HepG2 (cell line): ENCODE measurements around the gene HOTAIR.

Experiments
- AGO2 ChIP-seq: fragments of 200-400 bp; formaldehyde crosslinking; optimal IDR thresholded peaks from 2 replicates; pipeline ENCODE3; 2017; ENCODE audit warnings: mild to moderate bottlenecking, low read depth, low read length, moderate library complexity
- ATF1 ChIP-seq: IDR thresholded peaks from 2 replicates; pipeline ENCODE4 v1.6.1; 2016; ENCODE audit warnings: mild to moderate bottlenecking, control low read depth
- CREB1 ChIP-seq, 2 experiments: fragments of 450-650 bp in 1 of 2; IDR thresholded peaks; 2 replicates each; pipeline ENCODE4 v1.6.1; 2016 to 2017; ENCODE audit warnings: control low read depth in 1 of 2, mild to moderate bottlenecking in 1 of 2, missing compliant biosample characterization in 1 of 2, missing genetic modification characterization in 1 of 2
- GZF1 ChIP-seq: sonication (generic); formaldehyde crosslinking; IDR thresholded peaks from 2 replicates; pipeline ENCODE4 v1.5.1; 2020; ENCODE audit warnings: mild to moderate bottlenecking, missing genetic modification reagents
- KAT2B ChIP-seq: fragments of 150-350 bp; IDR thresholded peaks from 2 replicates; pipeline ENCODE4 v1.6.1; 2014; ENCODE audit warnings: low read depth, low read length, borderline replicate concordance
- MTA1 ChIP-seq: sonication (generic); formaldehyde crosslinking; IDR thresholded peaks from 2 replicates; pipeline ENCODE4 v1.4.0; 2020; ENCODE audit warnings: missing genetic modification reagents, mild to moderate bottlenecking, borderline replicate concordance
- ZNF136 ChIP-seq: sonication (generic); formaldehyde crosslinking; IDR thresholded peaks from 2 replicates; pipeline ENCODE4 v1.8.1; 2022; ENCODE audit warnings: low read depth, mild to moderate bottlenecking, moderate library complexity, missing genetic modification reagents
- ZNF138 ChIP-seq: sonication (generic); formaldehyde crosslinking; IDR thresholded peaks from 2 replicates; pipeline ENCODE4 v1.5.0; 2020; ENCODE audit warnings: mild to moderate bottlenecking, low read depth, missing genetic modification reagents
- TF ChIP-seq, protein P1 (sequence below): sonication (generic); formaldehyde crosslinking; IDR thresholded peaks from 2 replicates; pipeline ENCODE4 v1.4.0; 2020; ENCODE audit warnings: missing genetic modification reagents, borderline replicate concordance
- TF ChIP-seq, protein P2 (sequence below): sonication (generic); formaldehyde crosslinking; IDR thresholded peaks from 2 replicates; pipeline ENCODE4 v1.4.0; 2020; ENCODE audit warnings: missing genetic modification reagents

GRCh38 chr12:53929527-53929926, 45.2 kb downstream of the HOTAIR start:
- TF ChIP-seq, protein P1, sequence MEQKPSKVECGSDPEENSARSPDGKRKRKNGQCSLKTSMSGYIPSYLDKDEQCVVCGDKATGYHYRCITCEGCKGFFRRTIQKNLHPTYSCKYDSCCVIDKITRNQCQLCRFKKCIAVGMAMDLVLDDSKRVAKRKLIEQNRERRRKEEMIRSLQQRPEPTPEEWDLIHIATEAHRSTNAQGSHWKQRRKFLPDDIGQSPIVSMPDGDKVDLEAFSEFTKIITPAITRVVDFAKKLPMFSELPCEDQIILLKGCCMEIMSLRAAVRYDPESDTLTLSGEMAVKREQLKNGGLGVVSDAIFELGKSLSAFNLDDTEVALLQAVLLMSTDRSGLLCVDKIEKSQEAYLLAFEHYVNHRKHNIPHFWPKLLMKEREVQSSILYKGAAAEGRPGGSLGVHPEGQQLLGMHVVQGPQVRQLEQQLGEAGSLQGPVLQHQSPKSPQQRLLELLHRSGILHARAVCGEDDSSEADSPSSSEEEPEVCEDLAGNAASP (CRISPR knock-in tag): no peak
- no peak for TF ChIP-seq KAT2B
- TF ChIP-seq ZNF138 (CRISPR knock-in tag): no peak
- no peak for TF ChIP-seq ZNF136 (CRISPR knock-in tag)
- no peak for TF ChIP-seq AGO2
- no peak for TF ChIP-seq CREB1 (IDR thresholded peaks at IDR 0.05)
- TF ChIP-seq CREB1 (CRISPR knock-in tag; IDR thresholded peaks at IDR 0.05): no peak
- no peak for TF ChIP-seq ATF1 (CRISPR knock-in tag)
- TF ChIP-seq MTA1 (CRISPR knock-in tag): no peak
- TF ChIP-seq, protein P2, sequence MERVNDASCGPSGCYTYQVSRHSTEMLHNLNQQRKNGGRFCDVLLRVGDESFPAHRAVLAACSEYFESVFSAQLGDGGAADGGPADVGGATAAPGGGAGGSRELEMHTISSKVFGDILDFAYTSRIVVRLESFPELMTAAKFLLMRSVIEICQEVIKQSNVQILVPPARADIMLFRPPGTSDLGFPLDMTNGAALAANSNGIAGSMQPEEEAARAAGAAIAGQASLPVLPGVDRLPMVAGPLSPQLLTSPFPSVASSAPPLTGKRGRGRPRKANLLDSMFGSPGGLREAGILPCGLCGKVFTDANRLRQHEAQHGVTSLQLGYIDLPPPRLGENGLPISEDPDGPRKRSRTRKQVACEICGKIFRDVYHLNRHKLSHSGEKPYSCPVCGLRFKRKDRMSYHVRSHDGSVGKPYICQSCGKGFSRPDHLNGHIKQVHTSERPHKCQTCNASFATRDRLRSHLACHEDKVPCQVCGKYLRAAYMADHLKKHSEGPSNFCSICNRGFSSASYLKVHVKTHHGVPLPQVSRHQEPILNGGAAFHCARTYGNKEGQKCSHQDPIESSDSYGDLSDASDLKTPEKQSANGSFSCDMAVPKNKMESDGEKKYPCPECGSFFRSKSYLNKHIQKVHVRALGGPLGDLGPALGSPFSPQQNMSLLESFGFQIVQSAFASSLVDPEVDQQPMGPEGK (CRISPR knock-in tag): no peak
- TF ChIP-seq GZF1 (CRISPR knock-in tag): no peak
